Right lobe of liver (tissue), 4 donors: Measurements from ENCODE around the gene PHB1.

Source experiments
- POLR2A ChIP-seq: fragments of 450-650 bp; IDR thresholded peaks from one replicate; pipeline ENCODE4 v1.6.1; 2017; ENCODE audit warnings: antibody characterized with exemption, mild to moderate bottlenecking
- TF ChIP-seq, protein P1 (sequence below), 4 donors: fragments of 200-600 bp in 3 of 4; fragments of 450-650 bp in 1 of 4; IDR thresholded peaks; one replicate each; pipeline versions ENCODE4 v1.5.1 to v1.8.0; 2016 to 2022; ENCODE audit warnings: antibody characterized with exemption in 4 of 4, mild to moderate bottlenecking in 2 of 4
- donor health status: DM: no; HTN: no; CAD: no.
- donor health status: DM: no; HTN: no; CAD: no.
- donor health status: DM: no; HTN: yes; CAD: no.

DNA sequence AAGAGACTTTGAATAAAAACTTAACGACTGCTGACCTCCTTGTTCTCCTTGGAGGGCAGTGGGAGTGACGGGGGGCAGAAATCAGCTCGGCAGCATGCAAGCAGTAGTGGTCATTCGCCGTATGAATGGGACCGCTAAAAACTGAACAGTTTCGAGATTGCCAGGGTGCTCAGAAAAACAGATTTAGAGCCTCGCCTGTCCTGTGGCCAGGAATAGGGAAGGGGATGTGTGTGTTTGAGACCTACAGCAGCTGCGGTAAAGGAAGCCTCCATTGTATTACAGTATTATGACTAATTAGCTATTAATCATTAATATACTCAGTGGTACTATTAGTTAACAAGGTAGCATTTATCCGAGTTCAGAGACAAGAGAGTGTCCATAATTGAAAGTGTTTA, 52.0 kb downstream of the PHB1 start:
- TF ChIP-seq, protein P1, sequence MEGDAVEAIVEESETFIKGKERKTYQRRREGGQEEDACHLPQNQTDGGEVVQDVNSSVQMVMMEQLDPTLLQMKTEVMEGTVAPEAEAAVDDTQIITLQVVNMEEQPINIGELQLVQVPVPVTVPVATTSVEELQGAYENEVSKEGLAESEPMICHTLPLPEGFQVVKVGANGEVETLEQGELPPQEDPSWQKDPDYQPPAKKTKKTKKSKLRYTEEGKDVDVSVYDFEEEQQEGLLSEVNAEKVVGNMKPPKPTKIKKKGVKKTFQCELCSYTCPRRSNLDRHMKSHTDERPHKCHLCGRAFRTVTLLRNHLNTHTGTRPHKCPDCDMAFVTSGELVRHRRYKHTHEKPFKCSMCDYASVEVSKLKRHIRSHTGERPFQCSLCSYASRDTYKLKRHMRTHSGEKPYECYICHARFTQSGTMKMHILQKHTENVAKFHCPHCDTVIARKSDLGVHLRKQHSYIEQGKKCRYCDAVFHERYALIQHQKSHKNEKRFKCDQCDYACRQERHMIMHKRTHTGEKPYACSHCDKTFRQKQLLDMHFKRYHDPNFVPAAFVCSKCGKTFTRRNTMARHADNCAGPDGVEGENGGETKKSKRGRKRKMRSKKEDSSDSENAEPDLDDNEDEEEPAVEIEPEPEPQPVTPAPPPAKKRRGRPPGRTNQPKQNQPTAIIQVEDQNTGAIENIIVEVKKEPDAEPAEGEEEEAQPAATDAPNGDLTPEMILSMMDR (IDR thresholded peaks at IDR 0.05), result no peak
- TF ChIP-seq POLR2A, result no peak
